DND-41 (cell line): ENCODE results near the gene PDE4D.
A peak's percentile ranks its signal among the peaks of the same experiment; 100 is the strongest.

ENCODE experiments used
- ATAC-seq: fragments of 200-7000 bp; cut with Tn5 transposase; 3 replicates; pipeline ENCODE4 v1.9.1; 2021; ENCODE audit warnings: low read depth; ENCODE audit not compliant: insufficient read depth
- DNase-seq: peaks from one replicate; pipeline ENCODE4 v3.0.0-alpha.2; 2020
- H2AFZ ChIP-seq: 2 replicates; pipeline ENCODE4 v1.6.0; 2012; ENCODE audit warnings: low read depth, low read length
- H3K27ac ChIP-seq: 2 replicates; pipeline ENCODE4 v1.5.1; 2012; ENCODE audit warnings: low read length, inconsistent platforms
- H3K27me3 ChIP-seq: fragments of 200-600 bp; sonication (generic); 2 replicates; pipeline ENCODE4 v1.6.0; 2012; ENCODE audit warnings: low read length, mild to moderate bottlenecking, inconsistent platforms; ENCODE audit not compliant: insufficient read depth, poor library complexity
- H3K36me3 ChIP-seq: 2 replicates; pipeline ENCODE4 v1.5.1; 2012; ENCODE audit warnings: low read length, inconsistent platforms; ENCODE audit not compliant: insufficient read depth
- H3K4me1 ChIP-seq: 2 replicates; pipeline ENCODE4 v1.5.1; 2012; ENCODE audit warnings: mild to moderate bottlenecking, low read length; ENCODE audit not compliant: insufficient read depth
- H3K4me2 ChIP-seq: 2 replicates; pipeline ENCODE4 v1.6.0; 2012; ENCODE audit warnings: mild to moderate bottlenecking, moderate library complexity, low read length, inconsistent platforms; ENCODE audit not compliant: insufficient read depth
- H3K4me3 ChIP-seq, 2 experiments: fragments of 200-600 bp in 1 of 2; shearing (Covaris generic) in 1 of 2; 2 replicates each; pipeline ENCODE4 v1.5.1; 2012 to 2016; ENCODE audit warnings: inconsistent platforms in 2 of 2, low read length in 2 of 2, mild to moderate bottlenecking in 2 of 2, low read depth in 1 of 2, moderate library complexity in 1 of 2
- H3K79me2 ChIP-seq: 2 replicates; pipeline ENCODE4 v1.6.0; 2012; ENCODE audit warnings: low read length, inconsistent platforms; ENCODE audit not compliant: insufficient read depth
- H3K9ac ChIP-seq: 2 replicates; pipeline ENCODE4 v1.6.0; 2012; ENCODE audit warnings: low read depth, mild to moderate bottlenecking, inconsistent platforms, low read length, moderate library complexity
- H3K9me3 ChIP-seq: 2 replicates; pipeline ENCODE4 v1.5.1; 2012; ENCODE audit warnings: low read length, moderate library complexity, mild to moderate bottlenecking, inconsistent platforms; ENCODE audit not compliant: insufficient read depth, severe bottlenecking
- H4K20me1 ChIP-seq: 2 replicates; pipeline ENCODE4 v1.6.0; 2012; ENCODE audit warnings: low read length; ENCODE audit not compliant: insufficient read depth
- EZH2 ChIP-seq: IDR thresholded peaks from 3 replicates; pipeline ENCODE4 v1.6.1; 2012; ENCODE audit warnings: borderline replicate concordance, low read depth, mild to moderate bottlenecking, moderate library complexity, low read length, inconsistent platforms; ENCODE audit not compliant: severe bottlenecking
- TF ChIP-seq, protein P1 (sequence below): IDR thresholded peaks from 2 replicates; pipeline ENCODE4 v1.5.1; 2012; ENCODE audit warnings: borderline replicate concordance, low read length, moderate library complexity, mild to moderate bottlenecking; ENCODE audit not compliant: poor library complexity, severe bottlenecking; ENCODE audit errors: extremely low read depth

PDE4D gene

DNA sequence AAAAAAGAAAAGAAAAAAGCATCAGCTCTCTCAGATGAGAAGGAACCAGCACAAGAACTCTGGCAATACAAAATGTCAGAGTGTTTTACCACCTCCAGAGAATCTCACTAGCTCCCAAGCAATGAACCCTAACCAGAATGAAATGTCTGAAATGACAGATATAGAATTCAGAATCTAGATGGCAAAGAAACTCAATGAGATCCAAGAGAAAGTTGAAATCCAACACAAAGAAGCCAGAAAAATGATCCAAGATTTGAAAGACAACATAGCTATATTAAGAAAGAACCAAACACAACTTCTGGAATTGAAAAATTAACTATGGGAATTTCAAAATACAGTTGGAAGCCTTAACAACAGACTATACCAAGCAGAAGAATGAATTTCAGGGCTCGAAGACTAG is 396.3 kb downstream of the PDE4D start:
- H2AFZ ChIP-seq: no peak overlapping the region

DNA sequence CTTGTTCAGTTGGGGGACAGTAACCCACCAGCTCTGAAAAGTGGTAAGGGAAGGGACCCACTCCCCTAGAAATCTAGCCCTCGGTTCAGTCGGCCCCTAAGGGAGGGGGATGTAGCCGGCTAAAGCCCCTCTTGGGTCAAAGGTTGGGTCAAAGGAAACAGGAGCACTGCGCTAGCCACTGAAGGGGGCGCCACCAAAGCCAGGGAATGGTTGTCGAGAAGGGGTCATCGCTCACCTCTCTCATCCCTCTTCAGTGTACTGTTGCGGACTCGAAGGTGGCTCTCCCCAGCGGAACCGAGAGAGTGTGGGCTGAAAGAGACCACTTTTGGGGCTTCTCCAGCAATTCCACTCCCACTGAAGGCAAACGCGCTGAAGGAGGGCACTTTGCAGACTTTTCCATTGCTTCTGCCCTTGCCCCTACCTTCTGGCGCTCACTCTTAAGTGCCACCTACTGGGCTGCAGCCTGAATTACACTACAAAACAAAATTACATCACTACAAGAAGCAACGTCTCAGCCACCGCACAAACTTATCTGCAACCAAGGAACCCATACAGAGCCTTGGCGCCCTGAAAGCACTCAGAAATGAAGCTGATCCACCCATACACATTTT is 396.9 kb downstream of the PDE4D start:
- H3K79me2 ChIP-seq: no peaks in the 10 kb centered on the region
- no peaks in the 10 kb centered on the region for H3K4me1 ChIP-seq
- TF ChIP-seq, protein P1, sequence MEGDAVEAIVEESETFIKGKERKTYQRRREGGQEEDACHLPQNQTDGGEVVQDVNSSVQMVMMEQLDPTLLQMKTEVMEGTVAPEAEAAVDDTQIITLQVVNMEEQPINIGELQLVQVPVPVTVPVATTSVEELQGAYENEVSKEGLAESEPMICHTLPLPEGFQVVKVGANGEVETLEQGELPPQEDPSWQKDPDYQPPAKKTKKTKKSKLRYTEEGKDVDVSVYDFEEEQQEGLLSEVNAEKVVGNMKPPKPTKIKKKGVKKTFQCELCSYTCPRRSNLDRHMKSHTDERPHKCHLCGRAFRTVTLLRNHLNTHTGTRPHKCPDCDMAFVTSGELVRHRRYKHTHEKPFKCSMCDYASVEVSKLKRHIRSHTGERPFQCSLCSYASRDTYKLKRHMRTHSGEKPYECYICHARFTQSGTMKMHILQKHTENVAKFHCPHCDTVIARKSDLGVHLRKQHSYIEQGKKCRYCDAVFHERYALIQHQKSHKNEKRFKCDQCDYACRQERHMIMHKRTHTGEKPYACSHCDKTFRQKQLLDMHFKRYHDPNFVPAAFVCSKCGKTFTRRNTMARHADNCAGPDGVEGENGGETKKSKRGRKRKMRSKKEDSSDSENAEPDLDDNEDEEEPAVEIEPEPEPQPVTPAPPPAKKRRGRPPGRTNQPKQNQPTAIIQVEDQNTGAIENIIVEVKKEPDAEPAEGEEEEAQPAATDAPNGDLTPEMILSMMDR: peak; percentile 50
- no peak for TF ChIP-seq EZH2
- no peak overlapping the region for H3K4me2 ChIP-seq
- no peak overlapping the region for H2AFZ ChIP-seq
- DNase-seq (peak; percentile 15), ATAC-seq (no peak)
- H3K36me3 ChIP-seq: no peaks in the 10 kb centered on the region
- no peaks in the 10 kb centered on the region for H3K9me3 ChIP-seq
- no peak overlapping the region for H3K9ac ChIP-seq
- H3K4me3 ChIP-seq: no peak overlapping the region
- no peak overlapping the region for H3K27ac ChIP-seq
- H3K27me3 ChIP-seq: no peaks in the 10 kb centered on the region
- H4K20me1 ChIP-seq: no peaks in the 10 kb centered on the region

More for the DNA sequence above, 396.3 kb downstream of the PDE4D start:
- ATAC-seq: no peak
- Histone ChIP-seq H4K20me1 (no peaks in the 10 kb centered on the region), H3K4me2 (no peak overlapping the region), H3K27me3 (no peaks in the 10 kb centered on the region), H3K27ac (no peak overlapping the region), H3K9ac (no peak overlapping the region), H3K4me3 (no peak overlapping the region), H3K79me2 (no peaks in the 10 kb centered on the region), H3K36me3 (no peaks in the 10 kb centered on the region), H3K4me1 (no peaks in the 10 kb centered on the region), H3K9me3 (no peaks in the 10 kb centered on the region)
- TF ChIP-seq, protein P1: no peak
- no peak for TF ChIP-seq EZH2
- no peak for DNase-seq

DNA sequence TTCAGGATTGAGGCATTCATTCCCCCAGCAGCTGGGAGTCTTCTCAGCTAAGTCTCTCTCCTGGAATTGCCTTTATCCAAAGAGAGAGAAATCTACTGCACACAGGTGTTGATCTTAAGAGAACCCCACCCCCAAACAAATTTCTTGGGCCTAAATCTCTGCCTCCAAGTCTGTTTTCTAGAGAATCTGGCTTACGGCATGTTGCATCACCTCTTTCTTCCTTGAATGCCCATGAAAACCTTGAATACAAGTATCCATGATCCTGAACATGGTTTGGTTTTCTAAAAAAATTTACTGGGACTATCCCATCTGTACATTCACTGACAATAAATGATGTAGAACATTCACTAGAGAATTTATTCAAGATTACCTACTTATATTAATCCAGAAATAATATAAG is 401.6 kb downstream of the PDE4D start:
- TF ChIP-seq, protein P1: no peak
- TF ChIP-seq EZH2: no peak
- no peaks in the 10 kb centered on the region for H3K4me1 ChIP-seq
- H3K9ac ChIP-seq: no peak overlapping the region
- no peak overlapping the region for H3K4me3 ChIP-seq
- H3K9me3 ChIP-seq: no peaks in the 10 kb centered on the region
- ATAC-seq: no peak
- H3K27ac ChIP-seq: no peak overlapping the region
- no peak for DNase-seq
- no peaks in the 10 kb centered on the region for H3K27me3 ChIP-seq
- no peak overlapping the region for H3K4me2 ChIP-seq
- H3K36me3 ChIP-seq: no peaks in the 10 kb centered on the region
- H2AFZ ChIP-seq: no peak overlapping the region
- no peaks in the 10 kb centered on the region for H3K79me2 ChIP-seq
- H4K20me1 ChIP-seq: no peaks in the 10 kb centered on the region
